RWPE2 (cell line): ENCODE results near the gene DOK3.
A peak's percentile ranks its signal among the peaks of the same experiment; 100 is the strongest.

ENCODE experiments used
- ATAC-seq: fragments of 200-7000 bp; cut with Tn5 transposase; 3 replicates; pipeline ENCODE4 v1.9.1; 2021; ENCODE audit warnings: low read depth
- DNase-seq: peaks from one replicate; pipeline ENCODE4 v3.0.0-alpha.2; 2020; ENCODE audit warnings: low spot score
- H3K27ac ChIP-seq: fragments of 450-650 bp; 2 replicates; pipeline ENCODE4 v1.5.1; 2017; ENCODE audit warnings: mild to moderate bottlenecking; ENCODE audit not compliant: poor library complexity, severe bottlenecking
- H3K27me3 ChIP-seq: fragments of 250-450 bp; sonication (Bioruptor Pico); 2 replicates; pipeline ENCODE4 v1.5.1; 2021; ENCODE audit warnings: mild to moderate bottlenecking, moderate library complexity; ENCODE audit not compliant: insufficient read depth, poor library complexity, severe bottlenecking
- H3K36me3 ChIP-seq: fragments of 250-450 bp; sonication (Bioruptor Pico); 2 replicates; pipeline ENCODE4 v1.5.1; 2020; ENCODE audit warnings: low read depth, mild to moderate bottlenecking, moderate library complexity
- H3K4me1 ChIP-seq: fragments of 250-450 bp; sonication (Bioruptor Pico); 2 replicates; pipeline ENCODE4 v1.5.1; 2021; ENCODE audit warnings: mild to moderate bottlenecking, moderate library complexity; ENCODE audit not compliant: insufficient read depth, poor library complexity, severe bottlenecking
- H3K4me3 ChIP-seq: fragments of 250-450 bp; sonication (Bioruptor Pico); 2 replicates; pipeline ENCODE4 v1.5.1; 2021; ENCODE audit warnings: mild to moderate bottlenecking, moderate library complexity; ENCODE audit not compliant: severe bottlenecking
- H3K9me3 ChIP-seq: fragments of 250-450 bp; sonication (Bioruptor Pico); 2 replicates; pipeline ENCODE4 v1.5.1; 2021; ENCODE audit warnings: mild to moderate bottlenecking, moderate library complexity; ENCODE audit not compliant: severe bottlenecking
- TF ChIP-seq, protein P1 (sequence below): fragments of 450-650 bp; IDR thresholded peaks from one replicate; pipeline ENCODE4 v1.5.1; 2017; ENCODE audit warnings: mild to moderate bottlenecking, moderate library complexity; ENCODE audit not compliant: poor library complexity, severe bottlenecking

Gene DOK3

DNA sequence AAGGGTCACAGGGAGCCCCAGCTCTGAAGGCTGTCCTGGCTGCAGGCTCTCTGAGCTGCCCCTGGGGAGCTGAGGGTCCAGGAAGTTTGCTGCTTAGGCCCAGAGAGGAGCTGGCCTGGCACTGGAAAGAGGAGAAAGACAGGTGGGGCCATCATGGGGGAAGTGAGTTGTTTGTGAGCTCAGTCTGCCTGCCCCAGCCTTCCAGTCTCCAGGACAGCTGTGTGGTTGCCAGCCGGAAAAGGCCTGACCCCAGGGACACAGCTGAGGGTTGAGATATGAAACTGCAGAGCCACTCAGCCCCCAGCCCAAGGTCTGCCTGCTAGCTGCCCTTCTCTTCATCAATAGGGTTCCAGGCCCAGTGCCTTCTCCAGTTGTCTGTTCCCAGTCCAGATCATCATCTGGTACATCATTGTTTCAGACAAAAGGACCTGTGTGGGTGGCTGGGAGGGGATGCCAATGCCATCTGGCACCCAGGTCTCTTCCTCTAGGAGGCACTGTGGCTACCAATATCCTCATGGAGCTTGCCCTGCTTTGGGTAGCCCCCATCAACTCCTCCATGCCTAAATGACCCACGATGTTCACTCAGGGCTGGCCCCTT is 11.4 kb upstream of the DOK3 start:
- H3K9me3 ChIP-seq: no peaks in the 10 kb centered on the region
- no peak overlapping the region for H3K4me3 ChIP-seq
- TF ChIP-seq, protein P1, sequence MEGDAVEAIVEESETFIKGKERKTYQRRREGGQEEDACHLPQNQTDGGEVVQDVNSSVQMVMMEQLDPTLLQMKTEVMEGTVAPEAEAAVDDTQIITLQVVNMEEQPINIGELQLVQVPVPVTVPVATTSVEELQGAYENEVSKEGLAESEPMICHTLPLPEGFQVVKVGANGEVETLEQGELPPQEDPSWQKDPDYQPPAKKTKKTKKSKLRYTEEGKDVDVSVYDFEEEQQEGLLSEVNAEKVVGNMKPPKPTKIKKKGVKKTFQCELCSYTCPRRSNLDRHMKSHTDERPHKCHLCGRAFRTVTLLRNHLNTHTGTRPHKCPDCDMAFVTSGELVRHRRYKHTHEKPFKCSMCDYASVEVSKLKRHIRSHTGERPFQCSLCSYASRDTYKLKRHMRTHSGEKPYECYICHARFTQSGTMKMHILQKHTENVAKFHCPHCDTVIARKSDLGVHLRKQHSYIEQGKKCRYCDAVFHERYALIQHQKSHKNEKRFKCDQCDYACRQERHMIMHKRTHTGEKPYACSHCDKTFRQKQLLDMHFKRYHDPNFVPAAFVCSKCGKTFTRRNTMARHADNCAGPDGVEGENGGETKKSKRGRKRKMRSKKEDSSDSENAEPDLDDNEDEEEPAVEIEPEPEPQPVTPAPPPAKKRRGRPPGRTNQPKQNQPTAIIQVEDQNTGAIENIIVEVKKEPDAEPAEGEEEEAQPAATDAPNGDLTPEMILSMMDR: no peak
- H3K27ac ChIP-seq: no peak overlapping the region
- DNase-seq (peak; percentile 48), ATAC-seq (no peak)
- H3K27me3 ChIP-seq: no peaks in the 10 kb centered on the region
- H3K36me3 ChIP-seq: peaks cover 62% of the 10 kb centered on the region
- H3K4me1 ChIP-seq: no peaks in the 10 kb centered on the region

DNA sequence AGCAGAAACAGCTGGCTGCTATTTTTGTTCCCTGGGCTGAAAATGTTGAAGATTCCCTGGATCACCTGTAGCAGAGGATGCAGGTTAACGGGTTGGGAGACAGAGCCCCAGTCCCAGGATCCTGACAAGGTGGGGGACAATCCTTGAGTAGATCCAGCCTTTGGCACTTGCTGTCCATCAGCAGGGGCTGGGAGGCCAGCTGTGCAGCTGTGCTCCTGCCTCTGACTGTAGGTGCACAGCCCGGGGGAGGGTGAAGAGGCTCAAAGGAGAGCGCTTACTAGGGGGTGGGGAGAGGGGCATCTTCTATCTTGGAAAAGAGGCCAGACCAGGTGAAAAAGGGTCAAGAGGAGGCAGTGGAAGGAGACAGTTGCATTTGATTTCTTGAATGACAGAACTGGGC is 10.6 kb upstream of the DOK3 start:
- no peak overlapping the region for H3K27ac ChIP-seq
- H3K4me3 ChIP-seq: no peak overlapping the region
- H3K36me3 ChIP-seq: peaks cover 62% of the 10 kb centered on the region
- TF ChIP-seq, protein P1: no peak
- DNase-seq (peak; percentile 55), ATAC-seq (no peak)
- no peaks in the 10 kb centered on the region for H3K9me3 ChIP-seq
- H3K4me1 ChIP-seq: no peaks in the 10 kb centered on the region
- no peaks in the 10 kb centered on the region for H3K27me3 ChIP-seq

DNA sequence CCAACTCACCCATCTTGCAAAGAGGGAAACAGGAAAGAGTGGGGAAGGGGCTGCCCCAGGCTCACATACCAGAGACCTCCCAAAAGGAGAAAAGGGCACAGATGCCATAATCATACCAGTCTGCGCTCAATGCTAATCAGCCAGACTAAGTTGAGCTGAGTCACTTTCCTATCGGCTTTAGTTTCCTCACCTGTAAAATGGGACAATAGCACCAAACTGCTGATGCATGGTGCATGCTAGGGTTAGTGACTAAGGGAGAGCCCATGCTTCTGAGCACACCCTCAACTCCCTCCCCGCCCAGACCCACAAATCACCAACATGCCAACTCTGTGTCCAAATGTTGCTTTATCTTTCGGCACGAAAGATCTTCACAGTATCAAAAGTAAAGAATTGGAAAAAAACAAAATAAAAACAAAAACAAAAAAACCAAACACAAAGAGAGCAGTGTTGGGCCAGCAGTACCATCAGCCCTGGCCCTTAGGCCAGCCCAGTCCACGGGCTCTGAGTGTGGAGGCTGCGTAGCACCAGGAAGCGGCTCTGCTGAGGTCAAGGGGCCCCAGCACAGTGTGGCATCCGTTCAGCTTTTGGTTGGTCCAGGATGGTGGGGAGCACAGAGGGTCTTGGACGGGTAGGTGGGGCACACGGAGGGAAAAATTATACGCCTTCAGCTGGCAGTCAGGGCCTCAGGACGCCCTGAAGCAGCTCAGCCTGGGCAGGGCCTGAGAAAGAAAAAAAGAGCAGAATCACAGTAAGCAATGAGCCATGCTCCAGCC is 10.0 kb upstream of the DOK3 start:
- H3K4me1 ChIP-seq: no peaks in the 10 kb centered on the region
- no peaks in the 10 kb centered on the region for H3K27me3 ChIP-seq
- DNase-seq (peak; percentile 42), ATAC-seq (no peak)
- peaks cover 62% of the 10 kb centered on the region for H3K36me3 ChIP-seq
- H3K9me3 ChIP-seq: no peaks in the 10 kb centered on the region
- no peak overlapping the region for H3K4me3 ChIP-seq
- H3K27ac ChIP-seq: no peak overlapping the region
- TF ChIP-seq, protein P1: no peak

DNA sequence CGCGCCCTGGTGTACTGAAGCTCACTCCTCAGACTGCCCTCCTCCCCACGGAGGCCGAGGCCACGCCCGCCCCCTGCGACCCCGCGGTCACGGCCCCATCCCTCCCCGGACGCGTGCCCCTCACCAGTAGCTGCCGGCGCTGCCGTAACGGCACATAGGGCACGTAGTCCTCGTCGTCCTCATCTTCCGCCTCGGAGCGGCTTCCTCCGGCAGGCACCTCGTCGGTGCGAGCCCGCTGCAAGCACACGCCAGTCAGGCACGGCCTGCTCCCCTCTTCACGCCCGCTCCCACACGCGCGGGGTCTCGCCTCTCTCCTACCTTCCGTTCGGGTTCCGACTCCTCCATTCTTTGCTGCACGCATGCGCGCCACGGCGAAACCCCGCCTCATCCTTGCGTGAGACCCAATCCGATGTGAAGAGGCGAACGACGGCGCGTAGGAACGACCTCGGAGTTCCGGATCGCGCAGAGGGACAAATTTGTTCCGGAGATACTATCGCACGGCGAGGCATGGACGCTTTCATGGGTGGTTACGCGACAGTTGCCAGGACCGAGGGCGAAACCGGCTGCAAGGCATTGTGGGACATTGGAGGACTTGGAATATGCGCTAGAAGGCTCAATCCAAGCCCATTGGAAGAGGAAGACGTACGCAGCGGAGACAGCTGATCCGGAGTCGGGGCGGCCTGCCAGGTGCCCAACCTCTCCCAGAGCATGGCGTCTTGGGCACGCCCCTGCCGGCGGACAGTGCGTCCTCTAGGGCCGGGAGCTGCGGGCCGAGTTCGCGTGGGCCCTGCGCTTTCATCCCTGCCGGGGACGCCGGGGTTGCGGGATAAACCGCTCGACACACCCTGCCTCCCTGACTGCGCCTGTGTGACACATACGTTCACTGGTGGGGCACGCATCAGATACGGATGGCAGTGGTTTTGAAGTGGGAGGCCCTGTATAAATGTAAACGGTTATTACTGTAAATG is 7.3 kb upstream of the DOK3 start, which contains the start of gene DDX41:
DDX41 (minus strand) TSS at position 361 of the 968 bp plus-strand sequence; CDS start at position 345, 16 bp downstream.
- Histone ChIP-seq H3K4me1 (no peaks in the 10 kb centered on the region), H3K27ac (peak within 1 kb of the TSS; percentile 46), H3K9me3 (no peaks in the 10 kb centered on the region), H3K36me3 (peaks cover 64% of the 10 kb centered on the region), H3K27me3 (no peaks in the 10 kb centered on the region), H3K4me3 (peak within 1 kb of the TSS; percentile 81)
- peak; percentile 99 for DNase-seq
- peak; percentile 83 for ATAC-seq
- TF ChIP-seq, protein P1: no peak
